SK-N-SH treated with all-trans-retinoic acid at 6 μM for 48 hours (cell line): ENCODE data around the gene SSNA1.

Source experiments
- ATAC-seq: fragments of 200-7000 bp; cut with Tn5 transposase; 3 replicates; pipeline ENCODE4 v1.9.1; 2020; ENCODE audit warnings: mild to moderate bottlenecking, moderate library complexity
- ARNTL ChIP-seq: fragments of 450-650 bp; formaldehyde crosslinking; IDR thresholded peaks from 2 replicates; pipeline ENCODE4 v1.5.0; 2020; ENCODE audit warnings: low read depth, mild to moderate bottlenecking, moderate library complexity, borderline replicate concordance
- BACH2 ChIP-seq: fragments of 250-450 bp; sonication (Bioruptor Pico); IDR thresholded peaks from 2 replicates; pipeline ENCODE4 v1.9.0; 2021; ENCODE audit warnings: mild to moderate bottlenecking, borderline replicate concordance
- CSDC2 ChIP-seq: fragments of 250-450 bp; sonication (Bioruptor Pico); IDR thresholded peaks from 2 replicates; pipeline ENCODE4 v1.5.0; 2020; ENCODE audit warnings: mild to moderate bottlenecking, moderate library complexity
- GLIS3 ChIP-seq: fragments of 250-450 bp; sonication (Bioruptor Pico); IDR thresholded peaks from 2 replicates; pipeline ENCODE4 v1.5.0; 2020; ENCODE audit warnings: mild to moderate bottlenecking, moderate library complexity
- ISL1 ChIP-seq: fragments of 250-450 bp; sonication (Bioruptor Pico); IDR thresholded peaks from 2 replicates; pipeline ENCODE4 v2.1.2; 2022; ENCODE audit warnings: mild to moderate bottlenecking, moderate library complexity
- OSR1 ChIP-seq: fragments of 250-450 bp; sonication (Bioruptor Pico); IDR thresholded peaks from 2 replicates; pipeline ENCODE4 v1.8.0; 2022; ENCODE audit warnings: moderate library complexity, mild to moderate bottlenecking, inconsistent platforms
- SNAI2 ChIP-seq: fragments of 250-450 bp; sonication (Bioruptor Pico); IDR thresholded peaks from 2 replicates; pipeline ENCODE4 v1.5.0; 2020; ENCODE audit warnings: mild to moderate bottlenecking, moderate library complexity
- TOX ChIP-seq: fragments of 250-450 bp; sonication (Bioruptor Pico); IDR thresholded peaks from 2 replicates; pipeline ENCODE4 v1.8.0; 2021; ENCODE audit warnings: mild to moderate bottlenecking, moderate library complexity, borderline replicate concordance
- ZFP3 ChIP-seq: fragments of 250-450 bp; sonication (Bioruptor Pico); IDR thresholded peaks from 2 replicates; pipeline ENCODE4 v1.5.0; 2020; ENCODE audit warnings: mild to moderate bottlenecking, moderate library complexity
- ZNF565 ChIP-seq: fragments of 450-650 bp; formaldehyde crosslinking; conservative IDR thresholded peaks from 2 replicates; pipeline ENCODE4 v1.5.0; 2020; ENCODE audit warnings: low read depth, mild to moderate bottlenecking, moderate library complexity
- ZNF70 ChIP-seq: fragments of 450-650 bp; formaldehyde crosslinking; IDR thresholded peaks from 2 replicates; pipeline ENCODE4 v1.5.0; 2020; ENCODE audit warnings: mild to moderate bottlenecking, moderate library complexity
- ZNF8 ChIP-seq: fragments of 450-650 bp; formaldehyde crosslinking; IDR thresholded peaks from 2 replicates; pipeline ENCODE4 v1.5.0; 2020; ENCODE audit warnings: mild to moderate bottlenecking, moderate library complexity
- TF ChIP-seq, protein P1 (sequence below): fragments of 250-450 bp; sonication (Bioruptor Pico); IDR thresholded peaks from 2 replicates; pipeline ENCODE4 v1.5.1; 2020; ENCODE audit warnings: low read depth, mild to moderate bottlenecking, moderate library complexity
- TF ChIP-seq, protein P2 (sequence below): fragments of 250-450 bp; sonication (Bioruptor Pico); IDR thresholded peaks from 2 replicates; pipeline ENCODE4 v1.5.1; 2021; ENCODE audit warnings: mild to moderate bottlenecking, moderate library complexity
- TF ChIP-seq, protein P3 (sequence below): fragments of 250-450 bp; sonication (Bioruptor Pico); IDR thresholded peaks from 2 replicates; pipeline ENCODE4 v1.5.0; 2020; ENCODE audit warnings: mild to moderate bottlenecking, moderate library complexity

The SSNA1 gene

DNA sequence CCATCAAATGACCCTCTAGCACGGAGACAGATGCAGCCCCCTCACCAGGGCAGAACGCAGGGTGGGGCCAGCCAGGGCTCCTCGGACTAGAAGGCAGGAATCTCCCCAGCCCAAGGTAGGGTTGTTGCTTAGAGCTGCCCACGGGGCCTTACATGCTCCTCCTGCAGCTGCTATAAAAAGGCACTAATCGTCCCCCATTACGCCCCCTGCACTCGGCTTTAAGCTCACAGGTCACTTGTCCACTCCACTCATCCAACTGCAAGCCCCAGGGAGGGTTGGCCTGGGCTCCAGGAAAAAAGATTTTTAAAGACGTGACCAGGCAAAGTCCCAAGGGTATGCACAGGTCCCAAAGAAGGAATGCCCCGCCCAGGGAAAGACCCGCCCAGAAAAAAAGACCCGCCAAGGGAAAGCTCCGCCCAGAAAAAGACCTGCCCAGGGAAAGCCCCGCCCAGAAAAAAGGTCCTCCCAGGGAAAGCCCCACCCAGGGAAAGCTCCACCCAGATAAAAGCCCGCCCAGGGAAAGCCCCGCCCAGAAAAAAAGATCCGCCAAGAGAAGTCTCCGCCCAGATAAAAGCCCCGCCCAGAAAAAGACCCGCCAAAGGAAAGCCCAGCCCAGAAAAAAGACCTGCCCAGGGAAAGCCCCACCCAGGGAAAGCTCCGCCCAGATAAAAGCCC lies 38.4 kb upstream of the SSNA1 start:
- no peak for TF ChIP-seq ZNF565 (CRISPR knock-in tag)
- TF ChIP-seq CSDC2 (CRISPR knock-in tag), result no peak
- TF ChIP-seq TOX (CRISPR knock-in tag), result no peak
- TF ChIP-seq, protein P1, sequence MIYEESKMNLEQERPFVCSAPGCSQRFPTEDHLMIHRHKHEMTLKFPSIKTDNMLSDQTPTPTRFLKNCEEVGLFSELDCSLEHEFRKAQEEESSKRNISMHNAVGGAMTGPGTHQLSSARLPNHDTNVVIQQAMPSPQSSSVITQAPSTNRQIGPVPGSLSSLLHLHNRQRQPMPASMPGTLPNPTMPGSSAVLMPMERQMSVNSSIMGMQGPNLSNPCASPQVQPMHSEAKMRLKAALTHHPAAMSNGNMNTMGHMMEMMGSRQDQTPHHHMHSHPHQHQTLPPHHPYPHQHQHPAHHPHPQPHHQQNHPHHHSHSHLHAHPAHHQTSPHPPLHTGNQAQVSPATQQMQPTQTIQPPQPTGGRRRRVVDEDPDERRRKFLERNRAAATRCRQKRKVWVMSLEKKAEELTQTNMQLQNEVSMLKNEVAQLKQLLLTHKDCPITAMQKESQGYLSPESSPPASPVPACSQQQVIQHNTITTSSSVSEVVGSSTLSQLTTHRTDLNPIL (CRISPR knock-in tag), result no peak
- no peak for TF ChIP-seq ZFP3 (CRISPR knock-in tag)
- TF ChIP-seq, protein P2, sequence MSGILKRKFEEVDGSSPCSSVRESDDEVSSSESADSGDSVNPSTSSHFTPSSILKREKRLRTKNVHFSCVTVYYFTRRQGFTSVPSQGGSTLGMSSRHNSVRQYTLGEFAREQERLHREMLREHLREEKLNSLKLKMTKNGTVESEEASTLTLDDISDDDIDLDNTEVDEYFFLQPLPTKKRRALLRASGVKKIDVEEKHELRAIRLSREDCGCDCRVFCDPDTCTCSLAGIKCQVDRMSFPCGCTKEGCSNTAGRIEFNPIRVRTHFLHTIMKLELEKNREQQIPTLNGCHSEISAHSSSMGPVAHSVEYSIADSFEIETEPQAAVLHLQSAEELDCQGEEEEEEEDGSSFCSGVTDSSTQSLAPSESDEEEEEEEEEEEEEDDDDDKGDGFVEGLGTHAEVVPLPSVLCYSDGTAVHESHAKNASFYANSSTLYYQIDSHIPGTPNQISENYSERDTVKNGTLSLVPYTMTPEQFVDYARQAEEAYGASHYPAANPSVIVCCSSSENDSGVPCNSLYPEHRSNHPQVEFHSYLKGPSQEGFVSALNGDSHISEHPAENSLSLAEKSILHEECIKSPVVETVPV (CRISPR knock-in tag), result no peak
- TF ChIP-seq, all 23 proteins: peak for 0
- ATAC-seq, result no peak

DNA sequence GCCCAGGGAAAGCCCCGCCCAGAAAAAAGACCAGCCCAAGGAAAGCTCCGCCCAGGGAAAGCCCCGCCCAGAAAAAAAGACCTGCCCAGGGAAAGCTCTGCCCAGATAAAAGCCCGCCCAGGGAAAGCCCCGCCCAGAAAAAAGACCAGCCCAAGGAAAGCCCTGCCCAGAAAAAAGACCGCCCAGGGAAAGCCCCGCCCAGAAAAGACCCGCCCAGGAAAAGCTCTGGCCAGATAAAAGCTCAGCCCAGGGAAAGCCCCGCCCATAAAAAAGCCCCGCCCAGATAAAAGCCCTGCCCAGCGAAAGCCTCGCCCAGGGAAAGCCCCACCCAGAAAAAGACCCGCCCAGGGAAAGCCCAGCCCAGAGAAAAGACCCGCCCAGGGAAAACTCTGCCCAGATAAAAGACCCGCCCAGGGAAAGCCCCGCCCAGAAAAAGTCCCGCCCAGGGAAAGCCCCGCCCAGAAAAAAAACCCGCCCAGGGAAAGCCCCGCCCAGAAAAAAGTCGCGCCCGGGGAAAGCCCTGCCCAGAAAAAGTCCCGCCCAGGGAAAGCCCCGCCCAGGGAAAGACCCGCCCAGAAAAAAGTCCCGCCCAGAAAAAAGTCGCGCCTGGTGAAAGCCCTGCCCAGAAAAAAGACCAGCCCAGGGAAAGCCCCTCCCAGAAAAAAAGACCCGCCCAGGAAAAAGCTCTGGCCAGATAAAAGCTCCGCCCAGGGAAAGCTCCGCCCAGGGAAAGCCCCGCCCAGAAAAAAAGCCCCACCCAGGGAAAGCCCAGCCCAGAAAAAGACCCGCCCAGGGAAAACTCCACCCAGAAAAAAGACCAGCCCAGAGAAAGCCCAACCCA lies 37.6 kb upstream of the SSNA1 start:
- no peak for ATAC-seq
- TF ChIP-seq BACH2, result no peak
- no peak for TF ChIP-seq ZNF8 (CRISPR knock-in tag)
- no peak for TF ChIP-seq TOX (CRISPR knock-in tag)
- no peak for TF ChIP-seq CSDC2 (CRISPR knock-in tag)
- no peak for TF ChIP-seq GLIS3 (CRISPR knock-in tag)
- TF ChIP-seq, protein P2 (CRISPR knock-in tag), result no peak
- TF ChIP-seq, protein P3, sequence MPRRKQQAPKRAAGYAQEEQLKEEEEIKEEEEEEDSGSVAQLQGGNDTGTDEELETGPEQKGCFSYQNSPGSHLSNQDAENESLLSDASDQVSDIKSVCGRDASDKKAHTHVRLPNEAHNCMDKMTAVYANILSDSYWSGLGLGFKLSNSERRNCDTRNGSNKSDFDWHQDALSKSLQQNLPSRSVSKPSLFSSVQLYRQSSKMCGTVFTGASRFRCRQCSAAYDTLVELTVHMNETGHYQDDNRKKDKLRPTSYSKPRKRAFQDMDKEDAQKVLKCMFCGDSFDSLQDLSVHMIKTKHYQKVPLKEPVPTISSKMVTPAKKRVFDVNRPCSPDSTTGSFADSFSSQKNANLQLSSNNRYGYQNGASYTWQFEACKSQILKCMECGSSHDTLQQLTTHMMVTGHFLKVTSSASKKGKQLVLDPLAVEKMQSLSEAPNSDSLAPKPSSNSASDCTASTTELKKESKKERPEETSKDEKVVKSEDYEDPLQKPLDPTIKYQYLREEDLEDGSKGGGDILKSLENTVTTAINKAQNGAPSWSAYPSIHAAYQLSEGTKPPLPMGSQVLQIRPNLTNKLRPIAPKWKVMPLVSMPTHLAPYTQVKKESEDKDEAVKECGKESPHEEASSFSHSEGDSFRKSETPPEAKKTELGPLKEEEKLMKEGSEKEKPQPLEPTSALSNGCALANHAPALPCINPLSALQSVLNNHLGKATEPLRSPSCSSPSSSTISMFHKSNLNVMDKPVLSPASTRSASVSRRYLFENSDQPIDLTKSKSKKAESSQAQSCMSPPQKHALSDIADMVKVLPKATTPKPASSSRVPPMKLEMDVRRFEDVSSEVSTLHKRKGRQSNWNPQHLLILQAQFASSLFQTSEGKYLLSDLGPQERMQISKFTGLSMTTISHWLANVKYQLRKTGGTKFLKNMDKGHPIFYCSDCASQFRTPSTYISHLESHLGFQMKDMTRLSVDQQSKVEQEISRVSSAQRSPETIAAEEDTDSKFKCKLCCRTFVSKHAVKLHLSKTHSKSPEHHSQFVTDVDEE (CRISPR knock-in tag), result no peak
- no peak for TF ChIP-seq OSR1 (CRISPR knock-in tag)
- TF ChIP-seq, all 23 proteins: peak for 0

DNA sequence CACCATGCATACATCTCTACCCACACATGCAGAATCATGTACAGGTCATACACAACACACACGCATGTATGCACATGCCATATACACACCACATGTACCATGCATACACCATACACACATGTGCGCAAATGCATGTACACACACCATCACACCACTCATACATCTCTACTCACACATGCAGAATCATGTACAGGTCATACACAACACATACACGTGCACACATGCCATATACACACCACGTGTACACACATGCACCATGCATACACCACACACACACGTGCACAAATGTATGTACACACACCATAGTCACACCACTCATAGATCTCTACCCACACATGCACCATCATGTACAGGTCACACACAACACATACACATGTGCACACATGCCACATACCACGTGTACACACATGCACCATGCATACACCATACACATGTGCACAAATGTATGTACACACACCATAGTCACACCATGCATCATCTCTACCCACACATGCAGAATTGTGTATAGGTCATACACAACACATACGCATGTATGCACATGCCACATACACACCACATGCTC lies 35.6 kb upstream of the SSNA1 start:
- ATAC-seq, result no peak
- TF ChIP-seq ISL1, result no peak
- no peak for TF ChIP-seq ARNTL (CRISPR knock-in tag)
- TF ChIP-seq ZNF8 (CRISPR knock-in tag), result no peak

DNA sequence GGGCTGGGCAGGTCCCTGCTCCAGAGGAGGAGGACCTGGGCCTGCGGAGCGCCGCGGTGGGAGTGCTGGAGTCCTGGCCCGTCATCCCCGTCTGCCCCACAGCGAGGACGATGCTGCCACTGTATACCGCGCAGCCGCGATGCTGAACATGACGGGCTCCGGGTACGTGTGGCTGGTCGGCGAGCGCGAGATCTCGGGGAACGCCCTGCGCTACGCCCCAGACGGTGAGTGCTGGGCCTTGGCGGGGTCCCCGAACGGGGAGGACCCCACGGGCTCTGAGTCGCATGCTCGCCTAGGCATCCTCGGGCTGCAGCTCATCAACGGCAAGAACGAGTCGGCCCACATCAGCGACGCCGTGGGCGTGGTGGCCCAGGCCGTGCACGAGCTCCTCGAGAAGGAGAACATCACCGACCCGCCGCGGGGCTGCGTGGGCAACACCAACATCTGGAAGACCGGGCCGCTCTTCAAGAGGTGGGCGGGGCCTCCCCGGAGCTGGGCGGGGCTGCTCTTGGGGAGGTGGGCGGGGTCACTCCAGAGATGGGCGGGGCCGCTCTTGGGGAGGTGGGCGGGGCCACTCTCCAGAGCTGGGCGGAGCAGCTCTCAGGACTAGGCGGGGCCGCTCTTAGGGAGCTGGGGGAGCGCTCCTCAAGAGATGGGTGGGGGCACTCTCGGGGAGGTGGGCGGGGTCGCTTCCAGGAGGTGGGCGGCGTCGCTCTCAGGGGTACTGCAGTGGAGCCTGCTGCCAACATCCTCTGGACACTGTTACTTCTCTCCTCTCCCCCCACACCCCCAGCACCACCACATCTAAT lies 31.7 kb upstream of the SSNA1 start:
- ATAC-seq, result no peak
- no peak for TF ChIP-seq ZNF70 (CRISPR knock-in tag)
- no peak for TF ChIP-seq GLIS3 (CRISPR knock-in tag)
- no peak for TF ChIP-seq CSDC2 (CRISPR knock-in tag)
- no peak for TF ChIP-seq TOX (CRISPR knock-in tag)
- no peak for TF ChIP-seq ZNF8 (CRISPR knock-in tag)
- TF ChIP-seq SNAI2 (CRISPR knock-in tag), result no peak
